Measurements from ENCODE around the gene FGF2.
"Not testable (repeated sequence)": the region's sequence is repeated elsewhere in the genome, so short reads cannot be mapped to it uniquely, and the experiment has no call there.

Gene FGF2

DNA sequence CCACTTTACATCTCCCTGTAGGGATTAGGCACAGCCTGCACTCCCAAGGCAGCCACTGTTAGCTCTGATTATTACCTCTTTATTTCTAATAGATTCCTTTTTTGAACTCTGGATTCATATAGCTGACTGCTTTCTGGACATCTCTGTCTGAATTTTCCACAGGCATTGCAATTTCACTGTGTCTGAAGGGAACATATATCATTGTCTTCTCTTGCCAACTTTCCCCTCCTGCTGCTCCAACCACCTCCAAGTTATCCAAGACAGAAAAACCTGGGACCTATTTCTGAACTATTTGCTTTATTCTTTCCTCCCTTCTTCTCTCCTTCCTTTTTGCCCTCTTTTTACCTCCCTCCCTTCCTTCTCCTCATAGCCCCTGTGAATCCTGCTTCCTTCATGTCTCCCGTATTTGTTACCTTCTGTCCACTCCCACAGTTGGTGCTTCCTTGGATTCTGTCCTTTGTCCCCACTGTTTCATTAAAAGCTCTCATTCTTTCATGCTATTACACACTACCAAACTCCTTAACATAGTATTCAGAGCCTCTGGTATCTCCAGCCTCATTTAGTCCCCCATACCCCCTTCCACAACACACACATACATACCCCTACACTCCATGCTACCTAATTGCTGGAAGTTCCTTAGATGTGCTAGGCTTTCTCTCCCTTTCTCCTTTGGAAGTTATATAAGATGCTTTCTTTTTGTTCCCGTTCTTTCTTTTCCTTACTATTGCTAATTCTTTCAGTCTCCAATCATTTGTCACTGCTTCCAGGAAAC, 34.7 kb downstream of the FGF2 start:
- Histone ChIP-seq H3K27me3 (ENCODE audit: control insufficient read depth, low read length) (no peaks in the 10 kb centered on the region), H3K4me1 (ENCODE audit: control insufficient read depth, low read length) (no peaks in the 10 kb centered on the region), H3K4me2 (ENCODE audit: low read length) (no peak overlapping the region), H3K9me2 (replicated peaks; ENCODE audit: control insufficient read depth, low read length) (no peaks in the 10 kb centered on the region), H3K79me2 (ENCODE audit: control insufficient read depth, low read length) (no peaks in the 10 kb centered on the region), H3K27ac (ENCODE audit: low read depth, low read length) (no peak overlapping the region), H3K36me3 (ENCODE audit: control insufficient read depth, low read length) (no peaks in the 10 kb centered on the region), H4K20me1 (ENCODE audit: control insufficient read depth, insufficient read depth, low read depth, low read length) (no peaks in the 10 kb centered on the region), H3F3A (ENCODE audit: control insufficient read depth, insufficient read depth) (no peaks in the 10 kb centered on the region), H3K4me3 (ENCODE audit: low read length) (no peak overlapping the region), H3K9me3 (ENCODE audit: control insufficient read depth, insufficient read depth, low read length) (no peaks in the 10 kb centered on the region)
- TF ChIP-seq, protein P1, sequence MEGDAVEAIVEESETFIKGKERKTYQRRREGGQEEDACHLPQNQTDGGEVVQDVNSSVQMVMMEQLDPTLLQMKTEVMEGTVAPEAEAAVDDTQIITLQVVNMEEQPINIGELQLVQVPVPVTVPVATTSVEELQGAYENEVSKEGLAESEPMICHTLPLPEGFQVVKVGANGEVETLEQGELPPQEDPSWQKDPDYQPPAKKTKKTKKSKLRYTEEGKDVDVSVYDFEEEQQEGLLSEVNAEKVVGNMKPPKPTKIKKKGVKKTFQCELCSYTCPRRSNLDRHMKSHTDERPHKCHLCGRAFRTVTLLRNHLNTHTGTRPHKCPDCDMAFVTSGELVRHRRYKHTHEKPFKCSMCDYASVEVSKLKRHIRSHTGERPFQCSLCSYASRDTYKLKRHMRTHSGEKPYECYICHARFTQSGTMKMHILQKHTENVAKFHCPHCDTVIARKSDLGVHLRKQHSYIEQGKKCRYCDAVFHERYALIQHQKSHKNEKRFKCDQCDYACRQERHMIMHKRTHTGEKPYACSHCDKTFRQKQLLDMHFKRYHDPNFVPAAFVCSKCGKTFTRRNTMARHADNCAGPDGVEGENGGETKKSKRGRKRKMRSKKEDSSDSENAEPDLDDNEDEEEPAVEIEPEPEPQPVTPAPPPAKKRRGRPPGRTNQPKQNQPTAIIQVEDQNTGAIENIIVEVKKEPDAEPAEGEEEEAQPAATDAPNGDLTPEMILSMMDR (IDR thresholded peaks at IDR 0.05; ENCODE audit: low read depth, low read length, poor library complexity, severe bottlenecking), result no peak
- no peak for TF ChIP-seq EZH2phosphoT487 (IDR thresholded peaks at IDR 0.05; ENCODE audit: borderline replicate concordance, low read length)

DNA sequence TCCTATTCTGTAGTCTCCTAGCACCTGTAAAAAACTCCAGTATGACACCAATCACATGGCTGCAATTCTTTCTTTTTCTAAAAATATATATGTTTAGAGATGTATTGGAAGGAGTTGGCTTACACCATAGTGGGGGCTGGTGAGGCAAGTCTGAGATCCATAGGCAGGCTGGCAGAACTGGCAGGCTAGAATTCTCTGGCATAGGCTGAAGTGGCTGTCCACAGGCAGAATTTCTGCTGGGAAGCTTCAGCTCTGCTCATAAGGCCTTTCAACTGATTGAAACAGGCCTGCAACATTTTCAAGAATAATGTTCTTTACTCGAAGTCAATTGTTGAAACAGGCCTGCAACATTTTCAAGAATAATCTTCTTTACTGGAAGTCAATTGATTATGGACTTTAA, 37.0 kb downstream of the FGF2 start:
- Histone ChIP-seq H3K36me3 (ENCODE audit: control insufficient read depth, low read length) (no peaks in the 10 kb centered on the region), H3K9me3 (ENCODE audit: control insufficient read depth, insufficient read depth, low read length) (no peaks in the 10 kb centered on the region), H3K27me3 (ENCODE audit: control insufficient read depth, low read length) (no peaks in the 10 kb centered on the region), H3K79me2 (ENCODE audit: control insufficient read depth, low read length) (no peaks in the 10 kb centered on the region), H3K4me3 (ENCODE audit: low read length) (no peak overlapping the region), H4K20me1 (ENCODE audit: control insufficient read depth, insufficient read depth, low read depth, low read length) (no peaks in the 10 kb centered on the region), H3K4me2 (ENCODE audit: low read length) (no peak overlapping the region), H3K27ac (ENCODE audit: low read depth, low read length) (no peak overlapping the region), H3F3A (ENCODE audit: control insufficient read depth, insufficient read depth) (no peaks in the 10 kb centered on the region), H3K9me2 (replicated peaks; ENCODE audit: control insufficient read depth, low read length) (no peaks in the 10 kb centered on the region), H3K4me1 (ENCODE audit: control insufficient read depth, low read length) (no peaks in the 10 kb centered on the region)
- TF ChIP-seq EZH2phosphoT487 (IDR thresholded peaks at IDR 0.05; ENCODE audit: borderline replicate concordance, low read length), result no peak
- TF ChIP-seq, protein P1 (IDR thresholded peaks at IDR 0.05; ENCODE audit: low read depth, low read length, poor library complexity, severe bottlenecking), result no peak

DNA sequence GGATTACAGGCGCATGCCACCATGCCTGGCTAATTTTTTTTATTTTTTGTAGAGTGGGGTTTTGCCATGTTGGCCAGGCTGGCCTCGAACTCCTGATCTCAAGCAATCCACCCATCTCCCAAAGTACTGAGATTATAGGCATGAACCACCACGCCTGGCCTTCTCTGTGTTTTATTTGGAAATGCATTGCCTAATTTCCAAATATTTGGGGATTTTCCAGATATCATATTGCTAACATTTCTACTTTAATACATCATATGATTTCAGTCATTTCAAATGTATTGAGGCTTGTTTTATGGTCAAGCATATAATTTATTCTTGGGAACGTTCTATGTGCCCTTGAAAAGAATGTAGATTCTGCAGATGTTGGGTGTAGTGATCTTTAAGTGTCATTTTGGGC, 38.8 kb downstream of the FGF2 start:
- Histone ChIP-seq H3K4me2 (ENCODE audit: low read length) (no peak overlapping the region), H3K9me2 (replicated peaks; ENCODE audit: control insufficient read depth, low read length) (no peaks in the 10 kb centered on the region), H4K20me1 (ENCODE audit: control insufficient read depth, insufficient read depth, low read depth, low read length) (no peaks in the 10 kb centered on the region), H3K79me2 (ENCODE audit: control insufficient read depth, low read length) (no peaks in the 10 kb centered on the region), H3K4me1 (ENCODE audit: control insufficient read depth, low read length) (no peaks in the 10 kb centered on the region), H3K4me3 (ENCODE audit: low read length) (no peak overlapping the region), H3K27ac (ENCODE audit: low read depth, low read length) (no peak overlapping the region), H3K36me3 (ENCODE audit: control insufficient read depth, low read length) (no peaks in the 10 kb centered on the region), H3K27me3 (ENCODE audit: control insufficient read depth, low read length) (no peaks in the 10 kb centered on the region), H3F3A (ENCODE audit: control insufficient read depth, insufficient read depth) (no peaks in the 10 kb centered on the region), H3K9me3 (ENCODE audit: control insufficient read depth, insufficient read depth, low read length) (no peaks in the 10 kb centered on the region)
- TF ChIP-seq EZH2phosphoT487 (IDR thresholded peaks at IDR 0.05; ENCODE audit: borderline replicate concordance, low read length), result no peak
- TF ChIP-seq, protein P1 (IDR thresholded peaks at IDR 0.05; ENCODE audit: low read depth, low read length, poor library complexity, severe bottlenecking), result no peak

DNA sequence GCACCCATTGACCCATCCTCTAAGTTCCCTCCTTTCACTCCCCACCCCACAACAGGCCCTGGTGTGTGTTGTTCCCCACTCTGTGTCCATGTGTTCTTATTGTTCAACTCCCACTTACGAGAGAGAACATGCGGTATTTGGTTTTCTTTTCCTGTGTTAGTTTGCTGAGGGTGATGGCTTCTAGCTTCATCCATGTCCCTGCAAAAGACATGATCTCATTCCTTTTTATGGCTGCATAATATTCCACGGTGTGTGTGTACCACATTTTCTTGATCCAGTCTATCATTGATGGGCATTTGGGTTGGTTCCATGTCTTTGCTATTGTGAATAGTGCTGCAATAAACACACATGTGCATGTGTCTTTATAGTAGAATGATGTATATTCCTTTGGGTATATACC, 41.6 kb downstream of the FGF2 start:
- not testable (repeated sequence) for H3F3A ChIP-seq (ENCODE audit: control insufficient read depth, insufficient read depth); H4K20me1 ChIP-seq (ENCODE audit: control insufficient read depth, insufficient read depth, low read depth, low read length); H3K9me2 ChIP-seq (replicated peaks; ENCODE audit: control insufficient read depth, low read length); H3K9me3 ChIP-seq (ENCODE audit: control insufficient read depth, insufficient read depth, low read length); H3K4me3 ChIP-seq (ENCODE audit: low read length); H3K4me1 ChIP-seq (ENCODE audit: control insufficient read depth, low read length); H3K36me3 ChIP-seq (ENCODE audit: control insufficient read depth, low read length); H3K79me2 ChIP-seq (ENCODE audit: control insufficient read depth, low read length); H3K27ac ChIP-seq (ENCODE audit: low read depth, low read length); H3K27me3 ChIP-seq (ENCODE audit: control insufficient read depth, low read length); H3K4me2 ChIP-seq (ENCODE audit: low read length)

Measured in DOHH2 (cell line).